Upper lobe of left lung (tissue), 4 donors: ENCODE measurements around the gene ODF2L.

Experiments
- CTCF ChIP-seq, 6 experiments: fragments of 450-650 bp in 4 of 6; fragments of 200-600 bp in 2 of 6; sonication (generic) in 2 of 6; IDR thresholded peaks; one replicate each; pipeline ENCODE4 v1.5.1; 2016 to 2019; ENCODE audit warnings: antibody characterized with exemption in 6 of 6
- EP300 ChIP-seq, 4 donors: sonication (generic); formaldehyde crosslinking; IDR thresholded peaks; one replicate each; pipeline ENCODE4 v1.5.1; 2017; ENCODE audit warnings: antibody characterized with exemption in 4 of 4, control low read depth in 2 of 4
- POLR2A ChIP-seq, 4 donors: fragments of 450-650 bp; IDR thresholded peaks; one replicate each; pipeline ENCODE4 v1.5.1; 2016 to 2017; ENCODE audit warnings: antibody characterized with exemption in 4 of 4, mild to moderate bottlenecking in 2 of 4
- POLR2AphosphoS5 ChIP-seq, 2 donors: sonication (generic); formaldehyde crosslinking; IDR thresholded peaks; one replicate each; pipeline ENCODE4 v1.5.1; 2017; ENCODE audit warnings: antibody characterized with exemption in 2 of 2

- TF ChIP-seq EP300 (IDR thresholded peaks at IDR 0.05) (no peak), POLR2AphosphoS5 (IDR thresholded peaks at IDR 0.05) (no peak), CTCF (IDR thresholded peaks at IDR 0.05) (no peak), POLR2A (IDR thresholded peaks at IDR 0.05) (no peak)
These were observed 45.9 kb upstream of the ODF2L start for GRCh38 chr1:86441997-86442396.
